BE2C (cell line): Measurements from ENCODE around the gene RNGTT.

Experiments
- DNase-seq: peaks from one replicate; pipeline ENCODE4 v3.0.0-alpha.2; 2020
- H3K27me3 ChIP-seq: fragments of 250-450 bp; sonication (Bioruptor Pico); 2 replicates; pipeline ENCODE4 v1.5.1; 2020; ENCODE audit warnings: mild to moderate bottlenecking
- H3K36me3 ChIP-seq: fragments of 250-450 bp; sonication (Bioruptor Pico); 2 replicates; pipeline ENCODE4 v1.5.1; 2020; ENCODE audit warnings: mild to moderate bottlenecking
- H3K4me1 ChIP-seq: fragments of 250-450 bp; sonication (Bioruptor Pico); 2 replicates; pipeline ENCODE4 v1.5.1; 2020
- H3K4me3 ChIP-seq: 2 replicates; pipeline ENCODE4 v1.5.1; 2011; ENCODE audit warnings: low read depth, low read length
- H3K9me3 ChIP-seq: fragments of 250-450 bp; sonication (Bioruptor Pico); 2 replicates; pipeline ENCODE4 v1.5.1; 2020
- TF ChIP-seq, protein P1 (sequence below): IDR thresholded peaks from 2 replicates; pipeline ENCODE4 v1.5.1; 2012; ENCODE audit warnings: mild to moderate bottlenecking, low read depth, low read length

RNGTT gene

DNA sequence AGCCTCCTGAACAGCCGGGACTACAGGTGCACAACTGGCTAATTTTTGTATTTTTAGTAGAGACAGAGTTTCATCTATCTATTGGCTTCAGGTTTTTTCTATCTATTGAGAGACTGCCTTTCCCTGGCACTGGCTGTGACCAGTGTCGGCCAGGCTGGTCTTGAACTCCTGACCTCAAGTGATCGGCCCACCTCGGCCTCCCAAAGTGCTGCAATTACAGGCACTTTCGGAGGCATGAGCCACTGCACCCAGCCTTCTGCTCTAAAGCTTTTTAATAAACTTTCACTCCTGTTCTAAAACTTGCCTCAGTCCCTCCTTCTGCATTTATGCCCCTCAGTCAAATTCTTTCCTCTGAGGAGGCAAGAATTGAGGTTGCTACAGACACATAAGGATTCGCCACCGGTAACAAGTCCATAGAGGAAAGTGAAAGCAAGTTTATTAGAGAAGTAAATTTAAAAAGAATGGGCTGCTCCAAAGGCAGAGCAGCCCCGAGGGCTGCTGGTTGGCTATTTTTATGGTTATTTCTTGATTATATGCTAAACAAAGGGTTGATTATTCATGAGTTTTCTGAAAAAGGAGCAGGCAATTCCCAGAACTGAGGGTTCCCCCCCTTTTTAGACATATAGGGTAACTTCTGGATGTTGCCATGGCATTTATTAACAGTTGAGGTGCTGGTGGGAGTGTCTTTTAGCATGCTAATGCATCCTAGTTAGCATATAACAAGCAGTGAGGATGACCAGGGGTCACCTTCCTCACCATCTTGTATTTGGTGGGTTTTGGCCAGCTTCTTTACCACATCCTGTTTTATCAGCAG is 44.8 kb upstream of the RNGTT start:
- TF ChIP-seq, protein P1, sequence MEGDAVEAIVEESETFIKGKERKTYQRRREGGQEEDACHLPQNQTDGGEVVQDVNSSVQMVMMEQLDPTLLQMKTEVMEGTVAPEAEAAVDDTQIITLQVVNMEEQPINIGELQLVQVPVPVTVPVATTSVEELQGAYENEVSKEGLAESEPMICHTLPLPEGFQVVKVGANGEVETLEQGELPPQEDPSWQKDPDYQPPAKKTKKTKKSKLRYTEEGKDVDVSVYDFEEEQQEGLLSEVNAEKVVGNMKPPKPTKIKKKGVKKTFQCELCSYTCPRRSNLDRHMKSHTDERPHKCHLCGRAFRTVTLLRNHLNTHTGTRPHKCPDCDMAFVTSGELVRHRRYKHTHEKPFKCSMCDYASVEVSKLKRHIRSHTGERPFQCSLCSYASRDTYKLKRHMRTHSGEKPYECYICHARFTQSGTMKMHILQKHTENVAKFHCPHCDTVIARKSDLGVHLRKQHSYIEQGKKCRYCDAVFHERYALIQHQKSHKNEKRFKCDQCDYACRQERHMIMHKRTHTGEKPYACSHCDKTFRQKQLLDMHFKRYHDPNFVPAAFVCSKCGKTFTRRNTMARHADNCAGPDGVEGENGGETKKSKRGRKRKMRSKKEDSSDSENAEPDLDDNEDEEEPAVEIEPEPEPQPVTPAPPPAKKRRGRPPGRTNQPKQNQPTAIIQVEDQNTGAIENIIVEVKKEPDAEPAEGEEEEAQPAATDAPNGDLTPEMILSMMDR = no peak
- Histone ChIP-seq H3K4me1 (peaks cover 3% of the 10 kb centered on the region; the same call in 1 of the 2 replicates), H3K9me3 (no peaks in the 10 kb centered on the region), H3K27me3 (no peaks in the 10 kb centered on the region), H3K36me3 (no peaks in the 10 kb centered on the region), H3K4me3 (no peak overlapping the region)
- no peak for DNase-seq

DNA sequence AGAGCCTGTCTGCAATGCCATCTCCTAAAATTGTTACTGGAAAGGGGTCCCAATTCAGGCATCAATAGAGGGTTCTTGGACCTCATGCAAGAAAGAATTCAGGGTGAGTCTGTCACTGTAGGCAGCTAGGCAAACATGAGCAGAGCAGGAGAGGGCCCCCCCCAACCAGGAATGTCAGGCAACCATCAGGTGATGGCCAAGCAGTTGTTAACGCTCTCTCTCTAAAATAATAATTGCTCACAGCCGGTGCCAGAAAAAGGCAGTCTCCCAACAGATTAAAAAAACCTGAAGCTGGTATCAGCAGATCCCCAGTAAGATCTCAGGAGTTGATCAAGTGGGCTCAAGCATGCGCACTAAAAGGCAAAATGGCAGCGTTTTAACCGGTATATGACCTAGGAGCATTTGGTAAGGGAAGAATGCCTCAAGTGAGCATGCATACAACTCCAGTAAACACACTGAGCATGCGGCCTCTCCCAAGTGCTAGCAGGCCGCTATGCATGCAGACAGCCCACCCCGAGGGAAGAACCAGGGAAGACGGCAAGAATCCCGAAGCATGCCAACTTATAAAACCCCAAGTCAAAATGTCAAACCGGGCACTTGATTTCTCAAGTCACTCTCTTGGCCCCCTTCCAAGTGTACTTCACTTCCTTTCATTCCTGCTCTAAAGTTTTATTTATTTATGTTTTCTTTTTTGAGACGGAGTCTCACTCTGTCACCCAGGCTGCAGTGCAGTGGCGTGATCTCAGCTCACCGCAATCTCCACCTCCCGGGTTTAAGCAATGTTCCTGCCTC is 44.0 kb upstream of the RNGTT start:
- no peaks in the 10 kb centered on the region for H3K36me3 ChIP-seq
- peaks cover 3% of the 10 kb centered on the region; the same call in 1 of the 2 replicates for H3K4me1 ChIP-seq
- H3K4me3 ChIP-seq = no peak overlapping the region
- TF ChIP-seq, protein P1 = no peak
- DNase-seq = no peak
- no peaks in the 10 kb centered on the region for H3K9me3 ChIP-seq
- no peaks in the 10 kb centered on the region for H3K27me3 ChIP-seq

DNA sequence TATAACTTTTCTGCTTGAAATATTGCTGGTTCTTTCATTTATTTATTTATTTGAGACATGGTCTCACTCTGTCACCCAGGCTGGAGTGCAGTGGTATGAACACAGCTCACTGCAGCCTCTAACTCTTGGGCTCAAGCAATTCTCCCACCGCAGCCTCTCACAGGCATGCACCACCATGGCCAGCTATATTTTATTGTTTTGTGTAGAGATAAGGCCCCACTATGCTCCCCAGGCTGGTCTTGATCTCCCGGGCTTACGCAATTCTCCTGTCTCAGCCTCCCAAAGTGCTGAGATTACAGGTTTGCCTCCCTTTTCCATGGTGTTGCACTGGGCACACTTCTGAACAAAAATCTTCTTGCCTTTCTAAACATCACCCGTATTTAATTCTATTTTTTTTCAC is 39.1 kb upstream of the RNGTT start:
- Histone ChIP-seq H3K4me1 (no peaks in the 10 kb centered on the region), H3K4me3 (no peak overlapping the region), H3K36me3 (no peaks in the 10 kb centered on the region), H3K9me3 (no peaks in the 10 kb centered on the region), H3K27me3 (no peaks in the 10 kb centered on the region)
- TF ChIP-seq, protein P1 = no peak
- DNase-seq = no peak

DNA sequence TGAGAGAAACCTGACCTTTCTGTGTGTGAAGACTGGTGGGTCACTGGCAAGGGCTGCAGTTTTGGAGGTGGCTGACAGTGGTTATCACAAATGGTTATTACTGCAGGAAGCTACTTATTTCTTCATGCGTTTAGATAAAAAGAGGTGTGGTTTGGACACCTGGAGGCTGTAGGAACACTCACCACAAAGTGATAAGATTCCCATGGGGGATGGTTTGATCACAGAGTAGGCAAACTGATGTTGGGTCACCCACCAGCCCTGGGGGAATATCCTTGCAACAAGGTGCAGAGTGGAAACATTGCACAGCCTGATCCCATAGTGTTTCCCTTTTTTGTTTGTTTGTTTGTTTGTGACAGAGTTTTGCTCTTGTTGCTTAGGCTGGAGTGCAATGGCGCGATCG is 33.9 kb upstream of the RNGTT start:
- DNase-seq = no peak
- no peaks in the 10 kb centered on the region for H3K27me3 ChIP-seq
- H3K4me3 ChIP-seq = no peak overlapping the region
- no peaks in the 10 kb centered on the region for H3K36me3 ChIP-seq
- TF ChIP-seq, protein P1 = no peak
- H3K9me3 ChIP-seq = no peaks in the 10 kb centered on the region
- no peaks in the 10 kb centered on the region for H3K4me1 ChIP-seq

DNA sequence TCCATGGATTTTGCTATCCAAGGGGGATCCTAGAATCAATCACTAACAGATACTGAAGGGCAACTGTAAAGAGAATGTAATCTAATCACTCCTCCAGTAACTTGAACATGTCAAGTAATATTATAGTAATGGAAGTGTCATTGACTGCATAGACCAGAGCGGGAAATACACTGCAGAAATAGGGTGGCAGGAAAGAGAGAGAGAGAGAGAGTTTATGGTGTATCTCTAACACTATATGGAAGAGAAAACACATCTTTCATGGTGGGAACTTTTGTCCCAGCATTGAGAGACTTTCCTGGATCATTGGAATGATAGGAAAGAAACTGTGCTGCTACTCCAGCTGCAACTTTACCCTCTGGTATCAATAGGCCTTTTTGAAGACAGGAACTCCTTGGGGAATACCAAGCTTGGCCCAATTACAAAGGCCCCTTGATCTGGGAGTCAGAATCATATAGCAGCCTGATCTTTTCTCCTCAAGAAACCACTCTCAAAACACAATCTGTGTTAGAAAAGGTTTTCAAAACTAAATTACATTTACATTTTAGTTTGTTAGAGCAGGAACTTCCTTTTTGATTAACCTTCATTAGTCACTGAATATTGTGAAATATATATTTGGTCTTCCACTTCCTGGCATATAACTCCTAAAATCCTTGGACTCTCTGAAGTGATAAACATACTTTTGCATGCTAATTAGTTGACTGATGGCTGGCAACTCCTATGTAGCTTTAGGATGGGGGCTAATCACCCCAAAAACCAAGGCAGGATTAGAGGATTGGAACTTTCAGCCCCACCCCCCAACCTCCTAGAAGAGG is 29.5 kb upstream of the RNGTT start:
- Histone ChIP-seq H3K27me3 (no peaks in the 10 kb centered on the region), H3K4me1 (no peaks in the 10 kb centered on the region), H3K4me3 (no peak overlapping the region), H3K9me3 (no peaks in the 10 kb centered on the region), H3K36me3 (no peaks in the 10 kb centered on the region)
- TF ChIP-seq, protein P1 = no peak
- no peak for DNase-seq
